GM12878 (cell line): Measurements from ENCODE around the gene PRRC2C. TPM values are rescaled to one million over a fixed set of nuclear protein-coding genes. Genes with fewer than 3 reads are reported as not detected.

ENCODE experiments used
- ATAC-seq: fragments of 200-7000 bp; cut with Tn5 transposase; 3 replicates; pipeline ENCODE4 v1.9.1; 2020; ENCODE audit warnings: mild to moderate bottlenecking, moderate library complexity
- BruUV-seq: library from RNA; stranded (reverse); fragments of 400-500 nt; replicated peaks from 2 replicates; lab custom pipeline; 2021; lab: Mats Ljungman, UMichigan
- CTCF ChIA-PET: fragments of 300-600 bp; sonication (Branson Sonifier 250); formaldehyde crosslinking; extraction: SDS; loops from one replicate; lab custom pipeline; 2021; ENCODE audit warnings: inconsistent platforms; lab: Yijun Ruan, JAX
- POLR2A ChIA-PET: fragments of 350-600 bp; formaldehyde crosslinking; extraction: SDS; loops from one replicate; lab custom pipeline; 2021; ENCODE audit warnings: inconsistent platforms; lab: Charles Lee
- RAD21 ChIA-PET: fragments of 300-600 bp; sonication (Branson Sonifier 250); formaldehyde crosslinking; loops from one replicate; lab custom pipeline; 2023; ENCODE audit warnings: antibody characterized with exemption; ENCODE audit not compliant: unreplicated experiment; lab: Charles Lee
- SMC1A ChIA-PET: fragments of 300-600 bp; sonication (Branson Sonifier 250); formaldehyde crosslinking; loops from one replicate; lab custom pipeline; 2023; ENCODE audit not compliant: unreplicated experiment, uncharacterized antibody; lab: Charles Lee
- DNase-seq: peaks from one replicate; pipeline ENCODE4 v3.0.0-alpha.2; 2011; ENCODE audit warnings: low read depth, low spot score
- FAIRE-seq: peaks from 3 replicates; lab custom pipeline; 2011; peaks lifted over from hg19 to GRCh38; lab: Jason Lieb, UNC
- H2AFZ ChIP-seq: 2 replicates; pipeline ENCODE4 v1.6.0; 2011; ENCODE audit warnings: low read depth, low read length, control low read depth; ENCODE audit not compliant: control insufficient read depth
- H3K27ac ChIP-seq: 2 replicates; pipeline ENCODE4 v1.5.1; 2011; ENCODE audit warnings: control low read depth; ENCODE audit not compliant: control insufficient read depth, insufficient read depth
- H3K27me3 ChIP-seq, 2 experiments: replicated peaks in 1 of 2; 2 replicates each; pipeline versions ENCODE4 v1.6.0 to v1.6.1; 2011; ENCODE audit warnings: low read length in 1 of 2; ENCODE audit not compliant: control insufficient read depth in 2 of 2, insufficient read depth in 2 of 2
- H3K36me3 ChIP-seq, 2 experiments: 2 replicates each; pipeline ENCODE4 v1.5.1; 2011; ENCODE audit warnings: low read length in 1 of 2; ENCODE audit not compliant: control insufficient read depth in 2 of 2, insufficient read depth in 2 of 2
- H3K4me1 ChIP-seq: 2 replicates; pipeline ENCODE4 v1.6.1; 2011; ENCODE audit warnings: mild to moderate bottlenecking, low read length, moderate library complexity, mixed read lengths; ENCODE audit not compliant: control insufficient read depth, insufficient read depth
- H3K4me2 ChIP-seq: 2 replicates; pipeline ENCODE4 v1.6.0; 2011; ENCODE audit warnings: control low read depth; ENCODE audit not compliant: control insufficient read depth, insufficient read depth
- H3K4me3 ChIP-seq: fragments of 200-600 bp; sonication (generic); 2 replicates; pipeline ENCODE4 v1.5.1; 2016
- H3K79me2 ChIP-seq: 2 replicates; pipeline ENCODE4 v1.6.0; 2011; ENCODE audit warnings: low read length; ENCODE audit not compliant: control insufficient read depth, insufficient read depth
- H3K9ac ChIP-seq: 2 replicates; pipeline ENCODE4 v1.8.0; 2011; ENCODE audit warnings: low read length, control low read depth, mixed read lengths; ENCODE audit not compliant: control insufficient read depth, insufficient read depth
- H3K9me3 ChIP-seq: replicated peaks from 3 replicates; pipeline ENCODE4 v1.5.1; 2011; ENCODE audit warnings: mild to moderate bottlenecking, low read length; ENCODE audit not compliant: control insufficient read depth, insufficient read depth
- H4K20me1 ChIP-seq: 2 replicates; pipeline ENCODE4 v1.6.0; 2011; ENCODE audit not compliant: control insufficient read depth, insufficient read depth
- CBX5 ChIP-seq: sonication (generic); IDR thresholded peaks from 2 replicates; pipeline ENCODE4 v1.6.1; 2016; ENCODE audit warnings: low read depth, moderate library complexity, mild to moderate bottlenecking, inconsistent platforms
- ESRRA ChIP-seq: IDR thresholded peaks from 2 replicates; pipeline ENCODE4 v1.6.1; 2012; ENCODE audit warnings: mild to moderate bottlenecking, low read length, improper control_type of control experiment
- GABPA ChIP-seq: IDR thresholded peaks from 2 replicates; pipeline ENCODE4 v1.6.1; 2014; ENCODE audit warnings: antibody characterized with exemption, low read depth, mild to moderate bottlenecking, inconsistent platforms
- IRF4 ChIP-seq: IDR thresholded peaks from 2 replicates; pipeline ENCODE4 v1.6.1; 2011; ENCODE audit warnings: low read depth, low read length
- MYC ChIP-seq: IDR thresholded peaks from 2 replicates; pipeline ENCODE4 v1.6.1; 2011; ENCODE audit warnings: mild to moderate bottlenecking, low read length, moderate library complexity, inconsistent platforms; ENCODE audit not compliant: insufficient read depth, insufficient replicate concordance, insufficient read length, severe bottlenecking
- NFYB ChIP-seq: IDR thresholded peaks from 2 replicates; pipeline ENCODE4 v1.6.1; 2011; ENCODE audit warnings: low read depth, mild to moderate bottlenecking, low read length, improper control_type of control experiment, moderate library complexity; ENCODE audit not compliant: insufficient read depth
- PAX8 ChIP-seq: fragments of 450-650 bp; IDR thresholded peaks from 2 replicates; pipeline ENCODE4 v1.6.1; 2017; ENCODE audit warnings: mild to moderate bottlenecking, moderate library complexity
- POLR2AphosphoS2 ChIP-seq: IDR thresholded peaks from 2 replicates; pipeline ENCODE4 v1.6.1; 2011; ENCODE audit warnings: low read depth, mild to moderate bottlenecking, low read length, improper control_type of control experiment, moderate library complexity
- WGBS: methylation state at CpG from one replicate; pipeline ENCODE4 v1.1.6; 2016; ENCODE audit warnings: low lambda C conversion rate; ENCODE audit not compliant: insufficient replicate concordance, insufficient coverage; ENCODE audit errors: missing lambda C conversion rate; 5-methylcytosine and 5-hydroxymethylcytosine counted together
- in situ Hi-C: fragments of 300-500 bp; cut with MboI; formaldehyde crosslinking; loops from 9 replicates; pipeline ENCODE4 v1.14.3; 2018; ENCODE audit warnings: mixed read lengths
- intact Hi-C: fragments of 100-400 bp; cut with micrococcal nuclease; formaldehyde crosslinking; loops from one replicate; pipeline ENCODE4 v1.14.2; 2022; ENCODE audit not compliant: unreplicated experiment
- polyA plus RNA-seq, 11 experiments: library from polyadenylated mRNA; depleted of rRNA in 4 of 11; unstranded in 6 of 11; stranded (reverse) in 5 of 11; fragments of >200 nt; fragmentation: Nextera tagmentation in 4 of 11; fragmentation: Illumina TruSeq in 1 of 11; extraction: Ambion mirVana in 4 of 11; extraction: Trizol in 1 of 11; gene quantifications; 1 replicate in 1 of 11; 2 replicates in 10 of 11; pipeline versions ENCODE4 v1.2.1 to v1.2.3, GENCODE V29; 2011 to 2016; ENCODE audit warnings: inconsistent platforms in 2 of 11, missing spikeins in 2 of 11, low read depth in 1 of 11
- total RNA-seq, 4 experiments: library from RNA; depleted of rRNA in 3 of 4; stranded (reverse); fragments of >200 nt in 3 of 4; fragmentation: Illumina TruSeq in 1 of 4; extraction: Trizol in 1 of 4; gene quantifications; 2 replicates each; pipeline versions ENCODE4 v1.2.1 to v1.2.3, GENCODE V29; 2013 to 2021
- TF ChIP-seq, protein P1 (sequence below): IDR thresholded peaks from 2 replicates; pipeline ENCODE4 v1.6.1; 2012; ENCODE audit warnings: low read depth, low read length, improper control_type of control experiment
- TF ChIP-seq, protein P2 (sequence below): fragments of 450-650 bp; IDR thresholded peaks from 2 replicates; pipeline ENCODE4 v1.6.1; 2017; ENCODE audit warnings: low read depth, mild to moderate bottlenecking, moderate library complexity
- TF ChIP-seq, protein P3 (sequence below): fragments of 450-650 bp; IDR thresholded peaks from 2 replicates; pipeline ENCODE4 v1.6.1; 2018; ENCODE audit warnings: mild to moderate bottlenecking, low read depth, moderate library complexity; ENCODE audit not compliant: partially characterized antibody
- TF ChIP-seq, protein P4 (sequence below): IDR thresholded peaks from 2 replicates; pipeline ENCODE4 v1.6.1; 2012; ENCODE audit warnings: low read depth, low read length, improper control_type of control experiment
- TF ChIP-seq, protein P5 (sequence below): fragments of 450-650 bp; IDR thresholded peaks from 2 replicates; pipeline ENCODE4 v1.6.1; 2017; ENCODE audit warnings: mild to moderate bottlenecking, low read depth, inconsistent platforms; ENCODE audit not compliant: poor library complexity, severe bottlenecking

Gene PRRC2C
- total and polyA plus RNA-seq, 10 of the 15 experiments (the other 5 are each of a cell fraction or from before 2014, with no cell fraction given), result 53.4 to 182 (median 91.8) TPM

DNA sequence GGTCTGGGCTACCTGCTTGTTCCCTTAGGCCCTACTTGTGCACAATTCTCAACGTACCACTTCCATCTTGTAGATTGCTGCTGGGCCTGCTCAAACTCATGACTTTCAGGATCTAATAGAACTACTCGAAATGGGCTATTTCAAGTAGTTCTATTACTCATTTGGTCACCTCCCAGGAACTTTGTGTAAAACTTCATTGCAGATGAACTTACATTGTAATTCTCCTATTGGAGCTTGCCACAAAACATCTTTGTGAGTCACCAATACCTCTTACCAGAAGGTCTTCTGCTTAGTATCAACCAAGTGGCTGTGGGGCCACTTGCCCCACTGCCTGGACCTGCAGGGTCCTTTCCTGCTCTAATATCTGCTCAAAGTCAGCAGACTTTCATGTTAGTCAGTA, 126.0 kb downstream of the PRRC2C start (continued):
- TF ChIP-seq, protein P1, sequence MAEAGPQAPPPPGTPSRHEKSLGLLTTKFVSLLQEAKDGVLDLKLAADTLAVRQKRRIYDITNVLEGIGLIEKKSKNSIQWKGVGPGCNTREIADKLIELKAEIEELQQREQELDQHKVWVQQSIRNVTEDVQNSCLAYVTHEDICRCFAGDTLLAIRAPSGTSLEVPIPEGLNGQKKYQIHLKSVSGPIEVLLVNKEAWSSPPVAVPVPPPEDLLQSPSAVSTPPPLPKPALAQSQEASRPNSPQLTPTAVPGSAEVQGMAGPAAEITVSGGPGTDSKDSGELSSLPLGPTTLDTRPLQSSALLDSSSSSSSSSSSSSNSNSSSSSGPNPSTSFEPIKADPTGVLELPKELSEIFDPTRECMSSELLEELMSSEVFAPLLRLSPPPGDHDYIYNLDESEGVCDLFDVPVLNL, result no peak

DNA sequence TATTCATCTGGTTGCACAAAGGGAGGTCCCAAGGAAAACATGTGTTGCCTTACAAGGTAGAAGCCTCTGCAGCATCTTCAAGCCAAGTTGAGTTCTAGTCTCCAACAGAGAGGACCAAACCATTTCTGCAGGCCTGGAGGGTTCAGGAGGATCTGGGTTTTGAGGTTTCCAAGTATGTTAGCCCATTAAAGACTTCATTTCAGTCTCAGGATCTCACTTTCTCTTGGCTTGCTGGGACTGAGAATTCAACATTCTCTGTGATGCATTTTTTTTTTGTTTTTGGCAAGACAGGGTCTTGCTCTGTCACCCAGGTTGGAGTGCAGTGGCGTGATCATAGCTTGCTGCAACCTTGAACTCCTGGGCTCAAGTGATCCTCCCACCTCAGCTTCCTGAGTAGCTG, 128.0 kb downstream of the PRRC2C start:
- ATAC-seq (no peak), FAIRE-seq (no peak), DNase-seq (no peak)
- POLR2A ChIA-PET, result interaction anchor here (0.5 to 1.0 kb wide), 4 partner anchors 8 to 27 kb away, joined by 3 to 4 read pairs (median 3); no protein-coding TSS in a partner anchor
- Histone ChIP-seq H3K27me3 (no peaks in the 10 kb centered on the region), H3K27ac (no peak overlapping the region), H3K9ac (no peak overlapping the region), H3K4me2 (no peak overlapping the region), H3K36me3 (no peaks in the 10 kb centered on the region), H2AFZ (no peak overlapping the region), H4K20me1 (no peaks in the 10 kb centered on the region), H3K79me2 (no peaks in the 10 kb centered on the region), H3K9me3 (no peaks in the 10 kb centered on the region; the same call in 2 of the 3 replicates), H3K4me1 (no peaks in the 10 kb centered on the region), H3K4me3 (no peak overlapping the region)
- in situ Hi-C loops, result no loop called here
- no TSS peak for BruUV-seq
- 100% methylated on average over 1 of the region's 1 CpG for WGBS
- CTCF ChIA-PET, result interaction anchor here (0.9 to 4.9 kb wide), 3 partner anchors 10 to 31 kb away, joined by 3 to 22 read pairs (median 16); no protein-coding TSS in a partner anchor
- RAD21 ChIA-PET, result no interaction called here
- intact Hi-C loops, result loop anchor here (5.0 kb wide), 1 partner anchor 169 kb away; the partner anchor contains the start of gene METTL13
- SMC1A ChIA-PET, result interaction anchor here (10.2 kb wide), 1 partner anchor 9 kb away, joined by 78 read pairs; no protein-coding TSS in a partner anchor
- TF ChIP-seq, protein P2, sequence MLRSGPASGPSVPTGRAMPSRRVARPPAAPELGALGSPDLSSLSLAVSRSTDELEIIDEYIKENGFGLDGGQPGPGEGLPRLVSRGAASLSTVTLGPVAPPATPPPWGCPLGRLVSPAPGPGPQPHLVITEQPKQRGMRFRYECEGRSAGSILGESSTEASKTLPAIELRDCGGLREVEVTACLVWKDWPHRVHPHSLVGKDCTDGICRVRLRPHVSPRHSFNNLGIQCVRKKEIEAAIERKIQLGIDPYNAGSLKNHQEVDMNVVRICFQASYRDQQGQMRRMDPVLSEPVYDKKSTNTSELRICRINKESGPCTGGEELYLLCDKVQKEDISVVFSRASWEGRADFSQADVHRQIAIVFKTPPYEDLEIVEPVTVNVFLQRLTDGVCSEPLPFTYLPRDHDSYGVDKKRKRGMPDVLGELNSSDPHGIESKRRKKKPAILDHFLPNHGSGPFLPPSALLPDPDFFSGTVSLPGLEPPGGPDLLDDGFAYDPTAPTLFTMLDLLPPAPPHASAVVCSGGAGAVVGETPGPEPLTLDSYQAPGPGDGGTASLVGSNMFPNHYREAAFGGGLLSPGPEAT, result no peak
- TF ChIP-seq, protein P3, sequence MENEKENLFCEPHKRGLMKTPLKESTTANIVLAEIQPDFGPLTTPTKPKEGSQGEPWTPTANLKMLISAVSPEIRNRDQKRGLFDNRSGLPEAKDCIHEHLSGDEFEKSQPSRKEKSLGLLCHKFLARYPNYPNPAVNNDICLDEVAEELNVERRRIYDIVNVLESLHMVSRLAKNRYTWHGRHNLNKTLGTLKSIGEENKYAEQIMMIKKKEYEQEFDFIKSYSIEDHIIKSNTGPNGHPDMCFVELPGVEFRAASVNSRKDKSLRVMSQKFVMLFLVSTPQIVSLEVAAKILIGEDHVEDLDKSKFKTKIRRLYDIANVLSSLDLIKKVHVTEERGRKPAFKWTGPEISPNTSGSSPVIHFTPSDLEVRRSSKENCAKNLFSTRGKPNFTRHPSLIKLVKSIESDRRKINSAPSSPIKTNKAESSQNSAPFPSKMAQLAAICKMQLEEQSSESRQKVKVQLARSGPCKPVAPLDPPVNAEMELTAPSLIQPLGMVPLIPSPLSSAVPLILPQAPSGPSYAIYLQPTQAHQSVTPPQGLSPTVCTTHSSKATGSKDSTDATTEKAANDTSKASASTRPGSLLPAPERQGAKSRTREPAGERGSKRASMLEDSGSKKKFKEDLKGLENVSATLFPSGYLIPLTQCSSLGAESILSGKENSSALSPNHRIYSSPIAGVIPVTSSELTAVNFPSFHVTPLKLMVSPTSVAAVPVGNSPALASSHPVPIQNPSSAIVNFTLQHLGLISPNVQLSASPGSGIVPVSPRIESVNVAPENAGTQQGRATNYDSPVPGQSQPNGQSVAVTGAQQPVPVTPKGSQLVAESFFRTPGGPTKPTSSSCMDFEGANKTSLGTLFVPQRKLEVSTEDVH, result no peak
- TF ChIP-seq IRF4 (no peak), NFYB (no peak), CBX5 (no peak), POLR2AphosphoS2 (no peak), ESRRA (no peak), GABPA (no peak), PAX8 (no peak), MYC (no peak)
- TF ChIP-seq, protein P4, sequence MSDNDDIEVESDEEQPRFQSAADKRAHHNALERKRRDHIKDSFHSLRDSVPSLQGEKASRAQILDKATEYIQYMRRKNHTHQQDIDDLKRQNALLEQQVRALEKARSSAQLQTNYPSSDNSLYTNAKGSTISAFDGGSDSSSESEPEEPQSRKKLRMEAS, result no peak
- TF ChIP-seq, protein P5, sequence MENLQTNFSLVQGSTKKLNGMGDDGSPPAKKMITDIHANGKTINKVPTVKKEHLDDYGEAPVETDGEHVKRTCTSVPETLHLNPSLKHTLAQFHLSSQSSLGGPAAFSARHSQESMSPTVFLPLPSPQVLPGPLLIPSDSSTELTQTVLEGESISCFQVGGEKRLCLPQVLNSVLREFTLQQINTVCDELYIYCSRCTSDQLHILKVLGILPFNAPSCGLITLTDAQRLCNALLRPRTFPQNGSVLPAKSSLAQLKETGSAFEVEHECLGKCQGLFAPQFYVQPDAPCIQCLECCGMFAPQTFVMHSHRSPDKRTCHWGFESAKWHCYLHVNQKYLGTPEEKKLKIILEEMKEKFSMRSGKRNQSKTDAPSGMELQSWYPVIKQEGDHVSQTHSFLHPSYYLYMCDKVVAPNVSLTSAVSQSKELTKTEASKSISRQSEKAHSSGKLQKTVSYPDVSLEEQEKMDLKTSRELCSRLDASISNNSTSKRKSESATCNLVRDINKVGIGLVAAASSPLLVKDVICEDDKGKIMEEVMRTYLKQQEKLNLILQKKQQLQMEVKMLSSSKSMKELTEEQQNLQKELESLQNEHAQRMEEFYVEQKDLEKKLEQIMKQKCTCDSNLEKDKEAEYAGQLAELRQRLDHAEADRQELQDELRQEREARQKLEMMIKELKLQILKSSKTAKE, result no peak
